CD4-positive, alpha-beta T cell (primary cell): ENCODE data around the gene TNRC6B. TPM values are rescaled to one million over a fixed set of nuclear protein-coding genes. Genes with fewer than 3 reads are reported as not detected.

Experiments
- ATAC-seq: fragments of 200-7000 bp; cut with Tn5 transposase; one replicate; pipeline ENCODE4 v1.10.0; 2022; ENCODE audit warnings: mild to moderate bottlenecking; ENCODE audit not compliant: poor library complexity
- CTCF ChIA-PET: fragments of 350-600 bp; sonication (Branson Sonifier 250); formaldehyde crosslinking; loops from one replicate; lab custom pipeline; 2021; ENCODE audit warnings: antibody characterized with exemption, inconsistent platforms; lab: Charles Lee
- POLR2A ChIA-PET: fragments of 350-600 bp; sonication (Branson Sonifier 250); formaldehyde crosslinking; loops from one replicate; lab custom pipeline; 2021; ENCODE audit warnings: antibody characterized with exemption, inconsistent platforms; lab: Charles Lee
- DNase-seq, 14 experiments: peaks; one replicate each; pipeline ENCODE4 v3.0.0-alpha.2; 2013 to 2020; ENCODE audit warnings: mixed read lengths in 2 of 14
- H3K27ac ChIP-seq, 2 donors: one replicate each; pipeline versions ENCODE4 v1.5.1 to v1.7.0; 2013; ENCODE audit warnings: low read length in 2 of 2, low read depth in 1 of 2, mild to moderate bottlenecking in 1 of 2
- H3K27me3 ChIP-seq, 2 experiments: 1 replicate in 1 of 2; 2 replicates in 1 of 2; pipeline versions ENCODE4 v1.6.1 to v1.7.0; 2013; ENCODE audit warnings: low read length in 2 of 2, control low read depth in 1 of 2, mild to moderate bottlenecking in 1 of 2, moderate library complexity in 1 of 2; ENCODE audit not compliant: insufficient read depth in 2 of 2, control insufficient read depth in 1 of 2
- H3K36me3 ChIP-seq: one replicate; pipeline ENCODE4 v1.6.1; 2013; ENCODE audit warnings: low read length, control low read depth; ENCODE audit not compliant: insufficient read depth
- H3K4me1 ChIP-seq: one replicate; pipeline ENCODE4 v1.6.1; 2013; ENCODE audit warnings: low read length, control low read depth; ENCODE audit not compliant: insufficient read depth
- H3K4me3 ChIP-seq: one replicate; pipeline ENCODE4 v1.5.1; 2013; ENCODE audit warnings: mild to moderate bottlenecking, low read length, moderate library complexity
- H3K9me3 ChIP-seq, 2 experiments: 1 replicate in 1 of 2; 2 replicates in 1 of 2; pipeline versions ENCODE4 v1.6.1 to v1.7.0; 2013; ENCODE audit warnings: low read length in 2 of 2, mild to moderate bottlenecking in 2 of 2, control low read depth in 1 of 2, moderate library complexity in 1 of 2; ENCODE audit not compliant: control insufficient read depth in 1 of 2, insufficient read depth in 1 of 2
- H3K27ac Mint-ChIP-seq: one replicate; pipeline ENCODE4 v1.8.0; 2020; ENCODE audit warnings: mixed read lengths
- H3K27me3 Mint-ChIP-seq: one replicate; pipeline ENCODE4 v1.8.0; 2021; ENCODE audit warnings: mixed read lengths
- H3K36me3 Mint-ChIP-seq: one replicate; pipeline ENCODE4 v1.8.0; 2021; ENCODE audit warnings: low read depth, mixed read lengths
- H3K4me1 Mint-ChIP-seq: one replicate; pipeline ENCODE4 v1.8.0; 2021; ENCODE audit warnings: low read depth, mixed read lengths
- H3K4me3 Mint-ChIP-seq: one replicate; pipeline ENCODE4 v1.8.0; 2020; ENCODE audit warnings: mild to moderate bottlenecking, mixed read lengths
- H3K9me3 Mint-ChIP-seq: one replicate; pipeline ENCODE4 v1.8.0; 2020; ENCODE audit warnings: mixed read lengths
- CTCF ChIP-seq: fragments of 200-600 bp; IDR thresholded peaks from one replicate; pipeline ENCODE4 v1.8.0; 2022; ENCODE audit warnings: antibody characterized with exemption, mild to moderate bottlenecking
- intact Hi-C, 2 experiments: fragments of 100-400 bp; cut with DNase I in 1 of 2; cut with micrococcal nuclease in 1 of 2; formaldehyde crosslinking; loops; one replicate each; pipeline versions ENCODE4 v1.15.1 to v1.9.0; 2023 to 2025; cut with DNase I, micrococcal nuclease
- total RNA-seq, 174 experiments: library from RNA in 2 of 174; stranded (reverse) in 2 of 174; gene quantifications; one replicate each; pipeline ENCODE4 v1.2.3 and lab custom pipeline; 2021 to 2026

The TNRC6B gene
- total RNA-seq, 2 experiments from 2014 or later, result 110 to 111 TPM

- H3K4me1 ChIP-seq, result peaks cover 65% of the 10 kb centered on the region
- Mint-ChIP-seq H3K27ac (peak overlapping the region; percentile 85), H3K9me3 (no peaks in the 10 kb centered on the region), H3K4me1 (peaks cover 93% of the 10 kb centered on the region), H3K27me3 (no peaks in the 10 kb centered on the region), H3K4me3 (peak overlapping the region; percentile 12), H3K36me3 (peaks cover 37% of the 10 kb centered on the region)
- ChIA-PET POLR2A (no interaction called here), CTCF (interaction anchor here (2.9 kb wide), 1 partner anchor 12 kb away, joined by 10 read pairs; no protein-coding TSS in a partner anchor)
- intact Hi-C loops, result no loop called here
- no peaks in the 10 kb centered on the region for H3K9me3 ChIP-seq
- H3K4me3 ChIP-seq, result no peak overlapping the region
- no peak for ATAC-seq
- TF ChIP-seq CTCF, result no peak
- H3K27ac ChIP-seq, result peak overlapping the region in 1 of 2 donors; percentile 7
- no peaks in the 10 kb centered on the region for H3K27me3 ChIP-seq
- H3K36me3 ChIP-seq, result peaks cover 9% of the 10 kb centered on the region
- no peak for DNase-seq
Observed at GRCh38 chr22:40237788-40238424, 60.2 kb downstream of the TNRC6B start.

GRCh38 chr22:40238425-40239344 lies 61.0 kb downstream of the TNRC6B start:
- ATAC-seq, result peak; percentile 13
- CTCF ChIA-PET, result interaction anchor here (1.1 to 2.9 kb wide), 3 partner anchors 9 to 59 kb away, joined by 5 to 10 read pairs (median 5); no protein-coding TSS in a partner anchor

More at GRCh38 chr22:40238425-40239344, 61.0 kb downstream of the TNRC6B start:
- Histone ChIP-seq H3K4me3 (no peak overlapping the region), H3K27me3 (no peaks in the 10 kb centered on the region), H3K4me1 (peaks cover 71% of the 10 kb centered on the region), H3K36me3 (peaks cover 6% of the 10 kb centered on the region), H3K9me3 (no peaks in the 10 kb centered on the region), H3K27ac (peak overlapping the region; percentile 7 to 22)
- peaks cover 98% of the 10 kb centered on the region for H3K4me1 Mint-ChIP-seq
- intact Hi-C loops, result loop anchor here in 1 of 2 experiments (1.0 kb wide), 1 partner anchor 39 kb away; no protein-coding TSS in a partner anchor
- H3K4me3 Mint-ChIP-seq, result peak overlapping the region; percentile 64
- H3K36me3 Mint-ChIP-seq, result peaks cover 32% of the 10 kb centered on the region
- H3K27me3 Mint-ChIP-seq, result no peaks in the 10 kb centered on the region
- H3K9me3 Mint-ChIP-seq, result no peaks in the 10 kb centered on the region
- POLR2A ChIA-PET, result interaction anchor here (1.6 to 1.7 kb wide), 2 partner anchors 10 to 61 kb away, joined by 5 to 7 read pairs; partner anchors contain the start of gene TNRC6B
- peak overlapping the region; percentile 85 for H3K27ac Mint-ChIP-seq
- no peak for TF ChIP-seq CTCF
- DNase-seq, result peak in 3 of 14 experiments; percentile 31 to 40 (median 34)
